K562 (cell line): ENCODE measurements around the gene WBP1. TPM values are rescaled to one million over a fixed set of nuclear protein-coding genes. Genes with fewer than 3 reads are reported as not detected.

Source experiments
- CEBPG ChIP-seq, 3 experiments: fragments of 200-800 bp in 1 of 3; sonication (Bioruptor generic) in 1 of 3; sonication (generic) in 1 of 3; formaldehyde crosslinking in 1 of 3; IDR thresholded peaks in 2 of 3; conservative IDR thresholded peaks in 1 of 3; 2 replicates each; pipeline versions ENCODE4 v1.6.1 to v1.8.0; 2016 to 2022; ENCODE audit warnings: missing compliant biosample characterization in 2 of 3, missing genetic modification characterization in 2 of 3, mild to moderate bottlenecking in 1 of 3, missing genetic modification reagents in 1 of 3
- CSDE1 ChIP-seq, 2 experiments: fragments of 450-650 bp; IDR thresholded peaks; 2 replicates each; pipeline ENCODE4 v1.6.1; 2016; ENCODE audit warnings: mild to moderate bottlenecking in 1 of 2
- CTCF ChIP-seq, 3 experiments: IDR thresholded peaks in 2 of 3; conservative IDR thresholded peaks in 1 of 3; 2 replicates each; pipeline ENCODE4 v1.5.1; 2011 to 2012; ENCODE audit warnings: low read length in 3 of 3, mild to moderate bottlenecking in 3 of 3, control low read depth in 2 of 3, improper control_type of control experiment in 1 of 3, inconsistent platforms in 1 of 3, low read depth in 1 of 3, mixed read lengths in 1 of 3, moderate library complexity in 1 of 3; ENCODE audit not compliant: insufficient read depth in 2 of 3
- GTF2F1 ChIP-seq: IDR thresholded peaks from 2 replicates; pipeline ENCODE4 v1.6.1; 2011; ENCODE audit warnings: low read depth, low read length, improper control_type of control experiment
- HCFC1 ChIP-seq: IDR thresholded peaks from 2 replicates; pipeline ENCODE4 v1.6.1; 2012; ENCODE audit warnings: low read depth, low read length, improper control_type of control experiment
- KLF6 ChIP-seq: fragments of 250-450 bp; sonication (Bioruptor Pico); IDR thresholded peaks from 2 replicates; pipeline ENCODE4 v1.4.0; 2020; ENCODE audit warnings: mild to moderate bottlenecking, moderate library complexity, borderline replicate concordance
- MED1 ChIP-seq: sonication (generic); formaldehyde crosslinking; IDR thresholded peaks from 2 replicates; pipeline ENCODE4 v1.8.1; 2023; ENCODE audit warnings: missing genetic modification reagents, borderline replicate concordance
- MITF ChIP-seq: IDR thresholded peaks from 2 replicates; pipeline ENCODE4 v1.6.1; 2014; ENCODE audit warnings: antibody characterized with exemption
- NFRKB ChIP-seq: fragments of 450-650 bp; IDR thresholded peaks from 2 replicates; pipeline ENCODE4 v1.6.1; 2016; ENCODE audit warnings: low read depth
- NR3C1 ChIP-seq: sonication (generic); formaldehyde crosslinking; IDR thresholded peaks from 2 replicates; pipeline ENCODE4 v1.8.1; 2022; ENCODE audit warnings: missing genetic modification reagents
- PURB ChIP-seq: sonication (generic); formaldehyde crosslinking; IDR thresholded peaks from 2 replicates; pipeline ENCODE4 v1.9.0; 2021; ENCODE audit warnings: low read depth, mild to moderate bottlenecking, missing genetic modification reagents
- RBBP5 ChIP-seq: fragments of 200-600 bp; sonication (generic); IDR thresholded peaks from 2 replicates; pipeline ENCODE4 v1.6.1; 2012; ENCODE audit warnings: borderline replicate concordance, mild to moderate bottlenecking, low read length, control low read depth, inconsistent platforms; ENCODE audit not compliant: insufficient read depth, poor library complexity, severe bottlenecking
- RERE ChIP-seq: sonication (generic); formaldehyde crosslinking; IDR thresholded peaks from 2 replicates; pipeline ENCODE4 v1.8.0; 2023; ENCODE audit warnings: missing genetic modification reagents, mild to moderate bottlenecking, borderline replicate concordance
- TFAP4 ChIP-seq: sonication (generic); formaldehyde crosslinking; IDR thresholded peaks from 2 replicates; pipeline ENCODE4 v1.8.0; 2022; ENCODE audit warnings: missing genetic modification reagents, mild to moderate bottlenecking, moderate library complexity, borderline replicate concordance
- ZFP30 ChIP-seq: fragments of 250-450 bp; sonication (Bioruptor Pico); IDR thresholded peaks from 2 replicates; pipeline ENCODE4 v1.8.0; 2022; ENCODE audit warnings: moderate library complexity, mild to moderate bottlenecking, inconsistent platforms, borderline replicate concordance
- ZNF263 ChIP-seq: sonication (generic); formaldehyde crosslinking; IDR thresholded peaks from 2 replicates; pipeline ENCODE4 v1.8.0; 2022; ENCODE audit warnings: mild to moderate bottlenecking, missing genetic modification reagents, borderline replicate concordance
- polyA plus RNA-seq, 8 experiments: library from polyadenylated mRNA; depleted of rRNA in 4 of 8; stranded (reverse) in 5 of 8; unstranded in 3 of 8; fragments of >200 nt; fragmentation: Nextera tagmentation in 2 of 8; fragmentation: Illumina TruSeq in 1 of 8; extraction: Ambion mirVana in 2 of 8; extraction: Trizol in 1 of 8; gene quantifications; 2 replicates each; pipeline versions ENCODE4 v1.2.1 to v1.2.3, GENCODE V29; 2011 to 2014; ENCODE audit warnings: inconsistent platforms in 1 of 8, missing spikeins in 1 of 8
- total RNA-seq, 7 experiments: library from RNA; depleted of rRNA in 6 of 7; stranded (reverse); fragments of >200 nt in 6 of 7; fragmentation: Illumina TruSeq in 2 of 7; extraction: Trizol in 2 of 7; gene quantifications; 2 replicates each; pipeline versions ENCODE4 v1.2.1 to v1.2.3, GENCODE V29; 2011 to 2021; ENCODE audit warnings: low replicate concordance in 1 of 7

The WBP1 gene
- total and polyA plus RNA-seq, 9 of the 15 experiments (the other 6 are each of a cell fraction or from before 2014, with no cell fraction given), result 1.9 to 27.7 (median 14.2) TPM

- TF ChIP-seq CEBPG (CRISPR knock-in tag; IDR thresholded peaks at IDR 0.05) (no peak), CEBPG (tag; conservative IDR thresholded peaks at IDR 0.05 in 1 of 2, IDR thresholded peaks at IDR 0.05 in 1 of 2) (no peak), HCFC1 (peak; percentile 99), MED1 (CRISPR knock-in tag) (no peak), NR3C1 (no peak), MITF (no peak), CTCF (IDR thresholded peaks at IDR 0.05 in 2 of 3, conservative IDR thresholded peaks at IDR 0.05 in 1 of 3; ENCODE audit: insufficient read depth in 2 of 3, low read depth in 1 of 3, low read length in 3 of 3) (no peak), GTF2F1 (no peak), ZNF263 (0 out of 2 replicates have a peak, but pooled peaks have one; percentile 53), PURB (CRISPR knock-in tag) (no peak), RERE (CRISPR knock-in tag) (no peak), ZFP30 (CRISPR knock-in tag) (no peak), KLF6 (CRISPR knock-in tag) (peak; percentile 17; the same call in 1 of the 2 replicates), RBBP5 (no peak), TFAP4 (CRISPR knock-in tag) (peak; percentile 88), NFRKB (peak; percentile 60; the same call in 1 of the 2 replicates), CSDE1 (IDR thresholded peaks at IDR 0.05) (peak in 1 of 2 experiments; percentile 80; a peak in 2 of 4 replicates)
Observed at GRCh38 chr2:74454654-74455511, 3.4 kb upstream of the WBP1 start, which contains the start of gene INO80B (continued).
